HL-60 (cell line): ENCODE data around the gene CIZ1.

Source experiments
- SPI1 ChIP-seq: IDR thresholded peaks from 2 replicates; pipeline ENCODE4 v1.6.1; 2012; ENCODE audit warnings: low read depth, mild to moderate bottlenecking, borderline replicate concordance
- TF ChIP-seq, protein P1 (sequence below): IDR thresholded peaks from one replicate; pipeline ENCODE4 v1.5.1; 2011; ENCODE audit warnings: low read length, control low read depth, inconsistent platforms; ENCODE audit not compliant: insufficient read depth
- TF ChIP-seq, protein P2 (sequence below): IDR thresholded peaks from 2 replicates; pipeline ENCODE4 v1.6.1; 2012; ENCODE audit warnings: low read depth; ENCODE audit not compliant: insufficient replicate concordance

DNA sequence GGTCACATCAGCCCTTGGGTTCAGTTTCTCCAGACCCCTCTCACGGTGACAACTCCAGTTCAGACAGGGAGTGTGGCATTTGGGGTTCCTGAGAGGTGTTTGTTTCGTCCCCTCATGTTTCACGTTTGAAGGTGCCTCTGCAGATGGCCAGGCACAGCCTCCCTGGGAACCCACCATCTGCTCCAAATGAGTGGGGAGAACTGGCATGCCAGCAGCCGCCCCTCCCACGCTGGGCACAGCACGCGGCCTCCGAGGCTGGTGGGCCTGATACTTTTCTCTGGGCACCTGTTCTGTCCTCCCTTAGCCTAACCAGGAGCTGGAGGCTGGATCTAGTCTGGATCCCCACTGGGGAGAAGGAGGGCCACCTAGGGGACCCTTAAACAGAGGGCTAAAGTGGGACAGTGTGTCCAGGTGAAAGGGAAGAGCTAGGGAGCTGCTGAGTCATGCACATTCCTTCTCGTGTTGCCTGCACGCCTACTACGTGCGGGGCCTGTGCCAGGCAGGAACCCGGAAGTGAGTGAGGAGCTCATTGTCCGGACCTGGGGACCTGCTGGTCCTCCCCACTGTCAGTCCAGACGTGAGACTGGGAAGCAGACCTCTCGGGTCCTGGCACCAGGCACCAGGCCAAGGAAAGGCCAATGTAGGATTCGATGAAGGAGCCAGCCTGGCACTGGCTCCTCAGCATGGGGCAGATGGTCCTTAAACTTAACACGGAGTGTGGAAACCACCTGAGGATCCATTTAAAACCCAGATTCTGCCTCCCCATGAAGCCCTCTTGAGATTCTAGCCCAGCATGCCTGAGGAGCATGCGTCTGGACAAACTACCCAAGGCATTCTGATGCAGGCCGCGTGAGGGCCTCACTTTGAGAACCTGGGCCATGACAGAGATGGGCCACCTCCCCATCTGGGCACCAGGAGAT lies 23.5 kb upstream of the CIZ1 start:
- TF ChIP-seq, protein P1, sequence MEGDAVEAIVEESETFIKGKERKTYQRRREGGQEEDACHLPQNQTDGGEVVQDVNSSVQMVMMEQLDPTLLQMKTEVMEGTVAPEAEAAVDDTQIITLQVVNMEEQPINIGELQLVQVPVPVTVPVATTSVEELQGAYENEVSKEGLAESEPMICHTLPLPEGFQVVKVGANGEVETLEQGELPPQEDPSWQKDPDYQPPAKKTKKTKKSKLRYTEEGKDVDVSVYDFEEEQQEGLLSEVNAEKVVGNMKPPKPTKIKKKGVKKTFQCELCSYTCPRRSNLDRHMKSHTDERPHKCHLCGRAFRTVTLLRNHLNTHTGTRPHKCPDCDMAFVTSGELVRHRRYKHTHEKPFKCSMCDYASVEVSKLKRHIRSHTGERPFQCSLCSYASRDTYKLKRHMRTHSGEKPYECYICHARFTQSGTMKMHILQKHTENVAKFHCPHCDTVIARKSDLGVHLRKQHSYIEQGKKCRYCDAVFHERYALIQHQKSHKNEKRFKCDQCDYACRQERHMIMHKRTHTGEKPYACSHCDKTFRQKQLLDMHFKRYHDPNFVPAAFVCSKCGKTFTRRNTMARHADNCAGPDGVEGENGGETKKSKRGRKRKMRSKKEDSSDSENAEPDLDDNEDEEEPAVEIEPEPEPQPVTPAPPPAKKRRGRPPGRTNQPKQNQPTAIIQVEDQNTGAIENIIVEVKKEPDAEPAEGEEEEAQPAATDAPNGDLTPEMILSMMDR, result no peak
- TF ChIP-seq SPI1, result no peak
- TF ChIP-seq, protein P2, sequence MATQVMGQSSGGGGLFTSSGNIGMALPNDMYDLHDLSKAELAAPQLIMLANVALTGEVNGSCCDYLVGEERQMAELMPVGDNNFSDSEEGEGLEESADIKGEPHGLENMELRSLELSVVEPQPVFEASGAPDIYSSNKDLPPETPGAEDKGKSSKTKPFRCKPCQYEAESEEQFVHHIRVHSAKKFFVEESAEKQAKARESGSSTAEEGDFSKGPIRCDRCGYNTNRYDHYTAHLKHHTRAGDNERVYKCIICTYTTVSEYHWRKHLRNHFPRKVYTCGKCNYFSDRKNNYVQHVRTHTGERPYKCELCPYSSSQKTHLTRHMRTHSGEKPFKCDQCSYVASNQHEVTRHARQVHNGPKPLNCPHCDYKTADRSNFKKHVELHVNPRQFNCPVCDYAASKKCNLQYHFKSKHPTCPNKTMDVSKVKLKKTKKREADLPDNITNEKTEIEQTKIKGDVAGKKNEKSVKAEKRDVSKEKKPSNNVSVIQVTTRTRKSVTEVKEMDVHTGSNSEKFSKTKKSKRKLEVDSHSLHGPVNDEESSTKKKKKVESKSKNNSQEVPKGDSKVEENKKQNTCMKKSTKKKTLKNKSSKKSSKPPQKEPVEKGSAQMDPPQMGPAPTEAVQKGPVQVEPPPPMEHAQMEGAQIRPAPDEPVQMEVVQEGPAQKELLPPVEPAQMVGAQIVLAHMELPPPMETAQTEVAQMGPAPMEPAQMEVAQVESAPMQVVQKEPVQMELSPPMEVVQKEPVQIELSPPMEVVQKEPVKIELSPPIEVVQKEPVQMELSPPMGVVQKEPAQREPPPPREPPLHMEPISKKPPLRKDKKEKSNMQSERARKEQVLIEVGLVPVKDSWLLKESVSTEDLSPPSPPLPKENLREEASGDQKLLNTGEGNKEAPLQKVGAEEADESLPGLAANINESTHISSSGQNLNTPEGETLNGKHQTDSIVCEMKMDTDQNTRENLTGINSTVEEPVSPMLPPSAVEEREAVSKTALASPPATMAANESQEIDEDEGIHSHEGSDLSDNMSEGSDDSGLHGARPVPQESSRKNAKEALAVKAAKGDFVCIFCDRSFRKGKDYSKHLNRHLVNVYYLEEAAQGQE, result no peak
